Heart left ventricle (tissue), 16 donors: ENCODE measurements around the gene CFAP45. TPM values are rescaled to one million over a fixed set of nuclear protein-coding genes. Genes with fewer than 3 reads are reported as not detected.
A peak's percentile ranks its signal among the peaks of the same experiment; 100 is the strongest.

Source experiments
- ATAC-seq, 4 donors: fragments of 200-7000 bp; cut with Tn5 transposase; one replicate each; pipeline ENCODE4 v1.9.1; 2020 to 2022; ENCODE audit warnings: moderate library complexity in 4 of 4, mild to moderate bottlenecking in 3 of 4, moderate number of reproducible peaks in 1 of 4
- DNase-seq, 5 donors: peaks; one replicate each; pipeline ENCODE4 v3.0.0-alpha.2; 2020
- H3K27ac ChIP-seq, 12 donors: fragments of 200-600 bp; sonication (generic) in 4 of 12; one replicate each; pipeline versions ENCODE4 v1.5.0 to v1.8.0; 2016 to 2022; ENCODE audit warnings: mild to moderate bottlenecking in 2 of 12
- H3K27me3 ChIP-seq, 9 donors: fragments of 200-600 bp; sonication (generic) in 2 of 9; one replicate each; pipeline versions ENCODE4 v1.5.1 to v1.8.0; 2016 to 2022; ENCODE audit warnings: mild to moderate bottlenecking in 3 of 9
- H3K36me3 ChIP-seq, 9 donors: fragments of 200-600 bp; sonication (generic) in 2 of 9; one replicate each; pipeline versions ENCODE4 v1.5.0 to v1.8.0; 2018 to 2022; ENCODE audit warnings: mild to moderate bottlenecking in 2 of 9
- H3K4me1 ChIP-seq, 12 donors: fragments of 200-600 bp; sonication (generic) in 4 of 12; one replicate each; pipeline versions ENCODE4 v1.5.0 to v1.8.0; 2016 to 2022; ENCODE audit warnings: mild to moderate bottlenecking in 3 of 12
- H3K4me3 ChIP-seq, 12 donors: fragments of 200-600 bp; sonication (generic) in 4 of 12; one replicate each; pipeline versions ENCODE4 v1.5.0 to v1.8.0; 2017 to 2022; ENCODE audit warnings: mild to moderate bottlenecking in 9 of 12, moderate library complexity in 4 of 12
- H3K9me3 ChIP-seq, 12 donors: fragments of 200-600 bp; sonication (generic) in 4 of 12; one replicate each; pipeline versions ENCODE4 v1.5.0 to v1.8.0; 2016 to 2022; ENCODE audit warnings: mild to moderate bottlenecking in 1 of 12
- CTCF ChIP-seq, 12 donors: fragments of 200-600 bp; sonication (generic) in 4 of 12; IDR thresholded peaks; one replicate each; pipeline versions ENCODE4 v1.5.0 to v1.8.0; 2018 to 2022; ENCODE audit warnings: antibody characterized with exemption in 12 of 12, mild to moderate bottlenecking in 5 of 12
- POLR2A ChIP-seq, 2 donors: fragments of 450-650 bp; IDR thresholded peaks; one replicate each; pipeline ENCODE4 v1.6.1; 2017; ENCODE audit warnings: antibody characterized with exemption in 2 of 2, mild to moderate bottlenecking in 2 of 2, moderate library complexity in 2 of 2
- WGBS, 4 donors: extraction: QIAGEN DNeasy Blood & Tissue Kit in 2 of 4; methylation state at CpG; one replicate each; pipeline versions ENCODE4 v1.1.5 to v1.1.7; 2013 to 2018; 5-methylcytosine and 5-hydroxymethylcytosine counted together
- intact Hi-C, 10 donors: fragments of 100-400 bp; cut with DNase I; formaldehyde crosslinking; loops; one replicate each; pipeline versions ENCODE4 v1.11.1 to v1.14.2; 2022
- polyA plus RNA-seq, 2 donors: library from polyadenylated mRNA; stranded (reverse); fragments of 200-250 nt; gene quantifications; one replicate each; pipeline ENCODE4 v1.2.3, GENCODE V29; 2013
- total RNA-seq, 9 donors: library from RNA; depleted of rRNA in 2 of 9; stranded (reverse); fragments of >200 nt in 2 of 9; fragmentation: NEBNext Ultra II Directional in 3 of 9; extraction: Animal tissue kit (Norgen Biotek cat#: 25700) in 3 of 9; gene quantifications; one replicate each; pipeline versions ENCODE4 v1.1.0 to v1.2.4, GENCODE V29; 2016 to 2023
- donor health status: ischemic (EF 13 %, LVEDD 7.1; RV severe dilation, severe dysfunction).
- donor health status: healthy with polysubstance abuse.
- donor health status: DM: no; HTN: yes; CAD: no.
- donor health status: DM: no; HTN: no; CAD: no.
- donor health status: ischemic (EF 25% LVEDD 6.9; RV normal size, moderate dysfunction).
- donor health status: ischemic (EF 25% LVEDD 5.7; RV mildly dilated, moderate dysfunction).
- donor health status: healthy.
- donor health status: DM: yes; HTN: yes; CAD: no.
- donor health status: ischemic (EF 35%, LVEDD 5.7; RV mildly dilated, moderate dysfunction).
- donor health status: nonischemic (EF 11% LVEDD 7.7; RV severe dilation, severe dysfunction).
- donor health status: DM: yes; HTN: yes; CAD: no.
- donor health status: PGD.
- donor health status: ischemic (EF 29% LVEDD 5.4; RV normal size, mild dysfunction).
- donor health status: nonischemic (EF 23%, LVEDD 6.1; RV moderate dilation, normal function).

CFAP45 gene
- total and polyA plus RNA-seq, 11 donors: 0.29 to 1.8 (median 0.62) TPM; not detected in 2

GRCh38 chr1:159917533-159918351 lies 17.8 kb upstream of the CFAP45 start:
- H3K4me3 ChIP-seq: no peak overlapping the region
- H3K27ac ChIP-seq: peak overlapping the region in 1 of 12 donors; percentile 7
- H3K4me1 ChIP-seq: peaks cover 8 to 81% (median 58%) of the 10 kb centered on the region in 12 donors
- no peaks in the 10 kb centered on the region for H3K27me3 ChIP-seq
- DNase-seq (no peak), ATAC-seq (peak in 1 of 4 donors; percentile 2)
- peaks cover 0 to 56% (median 43%) of the 10 kb centered on the region in 9 donors for H3K36me3 ChIP-seq
- TF ChIP-seq CTCF (IDR thresholded peaks at IDR 0.05) (no peak), POLR2A (IDR thresholded peaks at IDR 0.05) (no peak)
- no peaks in the 10 kb centered on the region for H3K9me3 ChIP-seq
- intact Hi-C loops: no loop called here
- WGBS, 4 donors: 76 to 85% (median 81%) methylated on average over 5 of the region's 5 CpGs

GRCh38 chr1:159916242-159917051 lies 16.5 kb upstream of the CFAP45 start:
- Histone ChIP-seq H3K27me3 (no peaks in the 10 kb centered on the region), H3K9me3 (no peaks in the 10 kb centered on the region), H3K4me3 (no peak overlapping the region), H3K27ac (peak overlapping the region in 11 of 12 donors; percentile 3 to 55 (median 23)), H3K4me1 (peaks cover 8 to 75% (median 55%) of the 10 kb centered on the region in 12 donors), H3K36me3 (peaks cover 0 to 55% (median 43%) of the 10 kb centered on the region in 9 donors)
- 35 to 44% (median 40%) methylated on average over 9 of the region's 9 CpGs for WGBS, 4 donors
- DNase-seq (no peak), ATAC-seq (peak; percentile 36 to 53 (median 46))
- TF ChIP-seq CTCF (IDR thresholded peaks at IDR 0.05) (no peak), POLR2A (IDR thresholded peaks at IDR 0.05) (no peak)
- intact Hi-C loops: no loop called here

GRCh38 chr1:159915571-159916241 lies 15.7 kb upstream of the CFAP45 start:
- no peak for DNase-seq
- Histone ChIP-seq H3K9me3 (no peaks in the 10 kb centered on the region), H3K27ac (peak overlapping the region in 10 of 12 donors; percentile 3 to 55 (median 21)), H3K36me3 (peaks cover 0 to 48% (median 40%) of the 10 kb centered on the region in 9 donors), H3K4me3 (no peak overlapping the region), H3K4me1 (peaks cover 6 to 75% (median 55%) of the 10 kb centered on the region in 12 donors), H3K27me3 (no peaks in the 10 kb centered on the region)
- TF ChIP-seq CTCF (IDR thresholded peaks at IDR 0.05) (no peak), POLR2A (IDR thresholded peaks at IDR 0.05) (no peak)
- WGBS, 4 donors: 36 to 48% (median 43%) methylated on average over 5 of the region's 5 CpGs
- peak in 2 of 4 donors; percentile 2 to 22 for ATAC-seq
- intact Hi-C loops: no loop called here
